Ramos (cell line): ENCODE data around the gene ACKR1.

Source experiments
- in situ Hi-C: fragments of 300-500 bp; cut with MboI; formaldehyde crosslinking; loops from one replicate; pipeline ENCODE4 v1.14.3; 2022; ENCODE audit warnings: low sequenced_read_pairs; ENCODE audit not compliant: unreplicated experiment

The ACKR1 gene

DNA sequence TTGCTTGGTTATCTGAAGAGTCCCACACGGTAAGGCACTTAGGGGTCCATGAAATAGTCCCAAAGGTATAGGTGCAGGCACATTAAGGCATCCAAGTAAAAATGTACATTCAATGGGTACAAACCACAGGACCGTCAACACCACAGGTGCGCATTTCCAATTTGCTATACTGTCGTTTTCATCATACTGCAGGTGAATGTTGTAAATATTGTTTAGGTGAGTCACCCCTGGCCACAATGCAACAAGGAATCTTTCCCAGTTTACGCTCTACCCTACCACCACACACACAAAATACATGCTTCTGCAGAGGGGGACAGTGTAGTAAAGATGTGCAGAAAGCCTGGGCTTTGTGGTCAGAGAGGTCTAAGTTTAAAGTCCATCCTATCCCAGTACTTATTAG, 19.6 kb upstream of the ACKR1 start:
- in situ Hi-C loops, result no loop called here

- in situ Hi-C loops, result no loop called here
Measured at GRCh38 chr1:159187033-159187432, 17.6 kb upstream of the ACKR1 start.

DNA sequence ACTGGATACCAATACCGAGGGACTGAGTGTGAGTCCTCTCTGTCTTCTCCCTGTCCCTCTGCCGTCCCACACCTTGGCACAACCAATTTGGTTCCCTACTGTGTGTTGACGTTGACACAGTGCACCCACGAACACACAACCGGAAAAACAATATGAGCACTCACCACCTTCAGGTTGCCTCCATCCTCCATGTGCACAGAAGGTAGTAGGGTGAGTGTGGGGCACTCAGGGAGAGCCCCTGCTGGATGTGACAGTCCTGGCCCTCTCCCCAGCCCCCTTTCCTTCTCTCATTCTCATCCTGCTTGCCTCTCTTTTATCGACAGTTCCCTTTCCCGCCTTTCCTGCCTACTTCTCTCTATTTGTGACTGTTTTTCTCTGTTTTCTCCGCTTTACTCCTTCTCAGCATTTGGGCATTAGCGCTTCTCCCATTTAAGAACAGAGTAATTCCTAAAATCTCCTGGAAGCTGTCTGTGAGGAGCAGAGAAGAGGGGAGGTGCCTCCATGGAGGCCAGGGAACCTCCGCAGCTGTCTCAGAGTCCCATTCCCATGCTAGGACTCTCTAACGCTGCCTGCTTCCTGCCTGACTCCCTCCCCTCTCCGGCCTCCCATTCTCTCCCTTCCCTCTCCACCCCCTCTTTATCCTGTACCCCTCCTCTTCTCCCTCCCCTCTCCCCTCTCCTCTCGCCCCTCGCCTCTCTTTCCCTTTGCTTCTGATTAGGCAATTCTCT, 16.9 kb upstream of the ACKR1 start:
- in situ Hi-C loops, result no loop called here

DNA sequence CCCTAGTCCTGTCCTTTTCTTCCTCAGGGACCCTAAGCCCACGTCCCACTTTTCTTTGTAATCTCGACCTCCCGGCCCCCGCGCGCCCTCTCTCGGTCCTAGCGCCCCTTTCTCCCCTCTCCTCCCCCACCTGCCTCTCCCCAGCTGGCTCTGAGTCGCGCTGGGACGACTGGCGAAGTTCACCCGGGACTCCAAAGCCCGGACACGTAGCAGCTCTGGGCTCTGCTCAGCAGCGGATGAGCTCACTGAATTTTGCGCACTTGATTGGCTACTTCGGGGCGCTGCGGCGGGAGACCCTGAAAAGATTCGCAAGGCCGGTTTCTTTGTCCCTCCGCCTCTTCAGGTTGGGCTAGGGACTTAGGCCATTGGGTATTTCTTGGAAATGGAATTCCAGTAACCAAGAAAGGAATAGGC, 16.3 kb upstream of the ACKR1 start:
- in situ Hi-C loops, result no loop called here

DNA sequence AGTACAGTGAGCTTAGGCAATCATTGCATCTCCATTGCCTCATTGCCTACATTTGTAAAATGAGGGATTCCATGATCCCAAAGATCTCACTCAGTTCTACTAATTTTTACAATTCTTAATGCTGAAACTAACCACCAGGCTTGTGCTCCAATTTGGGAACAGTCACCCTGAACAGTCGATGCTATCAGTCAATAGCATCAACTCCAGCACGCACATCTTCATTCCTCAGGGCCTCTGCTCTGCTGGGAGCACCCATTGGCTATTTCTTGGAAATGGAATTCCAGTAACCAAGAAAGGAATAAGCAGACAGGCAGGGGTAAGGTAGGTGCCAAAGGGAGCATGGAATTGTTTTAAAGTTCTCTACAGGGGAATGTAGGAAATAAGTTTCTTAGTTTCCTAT, 14.2 kb upstream of the ACKR1 start:
- in situ Hi-C loops, result no loop called here

GRCh38 chr1:159196543-159196942, 8.1 kb upstream of the ACKR1 start:
- in situ Hi-C loops, result no loop called here

DNA sequence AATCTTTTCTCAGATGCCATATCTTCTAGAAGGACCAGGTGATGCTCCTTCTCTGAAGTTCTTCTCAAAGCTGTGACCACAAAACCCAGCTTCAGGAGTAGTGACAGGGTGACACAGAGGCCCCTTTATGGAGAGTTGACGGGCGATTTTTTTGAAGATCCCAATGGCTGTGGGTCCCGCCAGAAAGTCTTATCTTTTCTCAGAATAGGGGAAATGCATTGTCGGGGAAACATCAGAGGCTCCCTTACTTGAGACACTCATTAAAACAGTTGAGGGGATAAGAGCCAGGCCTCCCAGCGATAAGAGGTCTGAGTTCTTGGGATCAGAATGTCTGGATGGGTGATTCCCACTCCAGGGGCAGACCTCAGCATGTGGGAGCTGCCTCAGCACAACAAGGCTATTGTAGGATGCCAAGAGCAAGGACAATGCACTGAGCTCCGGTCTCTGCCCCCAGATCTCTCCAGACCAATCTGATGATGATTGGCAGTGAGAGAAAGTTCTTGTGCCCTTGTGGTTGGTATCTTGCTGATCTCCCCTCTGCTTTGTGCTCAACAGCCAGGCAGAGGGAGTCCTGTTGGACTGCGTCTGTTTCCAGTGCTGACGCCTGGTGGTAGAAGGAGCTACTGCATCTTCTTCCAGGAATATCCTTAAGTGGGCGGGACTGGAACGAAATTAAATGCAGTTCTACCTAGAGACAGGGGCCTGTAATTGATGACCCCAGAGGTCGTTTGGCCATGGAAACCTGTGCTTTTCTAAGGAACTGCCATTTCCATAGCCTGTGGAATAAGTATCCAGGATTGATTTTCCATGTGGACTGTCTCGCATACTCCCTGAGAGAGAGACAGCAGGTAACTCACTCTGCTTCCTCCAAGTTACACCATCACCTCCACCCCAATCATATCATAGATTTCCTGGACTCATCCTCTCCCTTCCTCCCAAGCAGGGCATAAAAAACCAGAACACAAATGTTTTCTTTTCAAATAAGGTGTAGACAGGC, 6.8 kb upstream of the ACKR1 start:
- in situ Hi-C loops, result no loop called here

DNA sequence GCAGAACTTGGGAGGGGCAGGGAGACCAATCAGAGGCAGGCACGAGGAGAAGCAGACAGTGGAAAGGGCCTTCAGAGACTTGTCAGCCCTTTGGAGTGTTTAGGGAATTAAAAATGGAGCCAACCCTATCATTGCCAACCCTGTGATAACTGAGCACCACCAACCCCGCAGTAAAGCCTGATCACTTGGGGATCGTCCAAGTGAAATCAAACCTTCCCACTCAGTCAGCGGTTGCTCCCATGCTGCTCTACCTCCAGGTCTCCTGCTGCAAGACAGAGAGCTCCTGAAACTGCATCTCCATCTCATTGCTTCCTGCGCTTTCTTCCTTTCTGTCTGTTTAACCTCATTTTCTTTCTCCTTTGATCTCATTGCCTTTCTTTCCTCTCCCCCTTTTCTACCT, 4.8 kb upstream of the ACKR1 start:
- in situ Hi-C loops, result no loop called here

DNA sequence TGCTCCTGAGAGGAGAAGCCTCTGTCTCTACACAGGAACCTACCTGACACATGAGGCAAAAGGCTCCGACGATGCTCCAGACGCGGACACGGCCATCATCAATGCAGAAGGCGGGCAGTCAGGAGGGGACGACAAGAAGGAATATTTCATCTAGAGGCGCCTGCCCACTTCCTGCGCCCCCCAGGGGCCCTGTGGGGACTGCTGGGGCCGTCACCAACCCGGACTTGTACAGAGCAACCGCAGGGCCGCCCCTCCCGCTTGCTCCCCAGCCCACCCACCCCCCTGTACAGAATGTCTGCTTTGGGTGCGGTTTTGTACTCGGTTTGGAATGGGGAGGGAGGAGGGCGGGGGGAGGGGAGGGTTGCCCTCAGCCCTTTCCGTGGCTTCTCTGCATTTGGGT, 3.9 kb upstream of the ACKR1 start:
- in situ Hi-C loops, result no loop called here

- in situ Hi-C loops, result no loop called here
Measured at GRCh38 chr1:159201642-159202041, 3.0 kb upstream of the ACKR1 start.

- in situ Hi-C loops, result no loop called here
Measured at GRCh38 chr1:159203610-159204009, 1.1 kb upstream of the ACKR1 start.

DNA sequence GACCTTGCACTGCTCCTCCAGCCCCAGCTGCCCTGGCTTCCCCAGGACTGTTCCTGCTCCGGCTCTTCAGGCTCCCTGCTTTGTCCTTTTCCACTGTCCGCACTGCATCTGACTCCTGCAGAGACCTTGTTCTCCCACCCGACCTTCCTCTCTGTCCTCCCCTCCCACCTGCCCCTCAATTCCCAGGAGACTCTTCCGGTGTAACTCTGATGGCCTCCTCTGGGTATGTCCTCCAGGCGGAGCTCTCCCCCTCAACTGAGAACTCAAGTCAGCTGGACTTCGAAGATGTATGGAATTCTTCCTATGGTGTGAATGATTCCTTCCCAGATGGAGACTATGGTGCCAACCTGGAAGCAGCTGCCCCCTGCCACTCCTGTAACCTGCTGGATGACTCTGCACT, 550 bp downstream of the ACKR1 start:
- in situ Hi-C loops, result no loop called here

- in situ Hi-C loops, result no loop called here
Measured at GRCh38 chr1:159206110-159206509, 1.4 kb downstream of the ACKR1 start.

GRCh38 chr1:159207080-159207479, 2.4 kb downstream of the ACKR1 start:
- in situ Hi-C loops, result no loop called here

GRCh38 chr1:159207774-159208173, 3.1 kb downstream of the ACKR1 start:
- in situ Hi-C loops, result no loop called here

GRCh38 chr1:159208175-159208825, 3.6 kb downstream of the ACKR1 start:
- in situ Hi-C loops, result no loop called here

- in situ Hi-C loops, result no loop called here
Measured at GRCh38 chr1:159209061-159209460, 4.4 kb downstream of the ACKR1 start.

DNA sequence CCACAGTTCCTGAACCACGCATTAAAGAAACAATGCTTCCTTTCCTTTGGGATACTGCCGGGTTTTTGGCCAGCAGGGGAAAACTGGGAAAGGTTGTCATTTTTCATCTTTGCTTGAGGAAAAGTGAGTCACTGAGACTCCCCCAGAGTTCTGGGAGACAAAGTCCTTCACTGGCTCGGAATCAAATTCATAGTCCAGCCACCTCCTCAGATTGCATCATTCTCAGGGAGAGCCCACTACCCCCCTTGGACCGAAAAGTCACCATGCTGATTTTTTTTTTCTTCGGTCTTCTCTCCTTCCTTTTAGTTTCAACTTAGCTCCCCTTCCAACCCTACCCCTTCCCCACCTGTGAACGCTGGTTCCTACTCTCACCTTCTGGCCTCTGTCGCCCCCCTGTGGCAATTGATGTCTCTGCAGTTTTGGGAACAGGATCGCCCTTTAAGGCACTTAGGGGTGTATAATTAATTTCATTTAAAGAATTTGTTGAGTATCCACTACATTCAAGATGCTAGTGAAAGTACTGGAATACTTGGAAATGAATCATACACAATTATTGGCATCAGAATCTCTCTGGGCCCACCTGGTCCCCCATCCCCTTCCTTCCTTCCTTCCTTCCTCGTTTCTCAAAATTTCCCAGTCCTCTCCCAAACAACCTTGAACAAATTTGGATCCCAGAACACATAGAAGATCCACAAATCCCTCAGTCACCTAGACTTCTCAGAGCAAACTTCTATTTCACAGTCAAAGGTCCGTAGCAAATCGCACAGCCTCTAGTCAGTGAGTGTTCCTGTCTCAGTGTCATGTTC, 6.9 kb downstream of the ACKR1 start:
- in situ Hi-C loops, result loop anchor here (10.0 kb wide), 1 partner anchor 77 kb away; no protein-coding TSS in a partner anchor

DNA sequence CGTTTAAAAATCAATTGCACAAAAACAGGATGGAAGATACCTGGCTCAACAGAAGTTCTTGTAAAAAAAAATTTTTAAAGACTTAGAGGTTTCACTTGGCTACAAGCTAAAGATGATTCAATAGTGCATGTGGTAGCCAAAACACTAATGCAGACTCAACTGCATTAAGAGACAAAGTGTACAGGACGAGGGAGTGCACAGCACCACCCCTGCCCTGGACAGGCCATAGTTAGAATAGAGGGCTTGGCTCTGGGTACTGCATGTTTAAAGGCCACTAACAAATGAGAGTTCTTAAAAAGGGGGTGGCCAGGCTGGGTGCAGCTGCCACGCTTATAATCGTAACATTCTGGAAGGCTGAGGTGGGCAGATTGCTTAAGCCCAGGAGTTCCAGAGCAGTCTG, 7.9 kb downstream of the ACKR1 start:
- in situ Hi-C loops, result loop anchor here (10.0 kb wide), 1 partner anchor 78 kb away; no protein-coding TSS in a partner anchor
